Lung (tissue), 12 donors: ENCODE results near the gene FAM131A. TPM values are rescaled to one million over a fixed set of nuclear protein-coding genes. Genes with fewer than 3 reads are reported as not detected.

Experiments
- ATAC-seq: fragments of 200-7000 bp; cut with Tn5 transposase; one replicate; pipeline ENCODE4 v1.9.1; 2020; ENCODE audit warnings: moderate number of reproducible peaks; ENCODE audit not compliant: insufficient read depth, low FRiP score
- DNase-seq, 3 donors: peaks; one replicate each; pipeline ENCODE4 v3.0.0-alpha.2; 2013 to 2017
- H3K27ac ChIP-seq, 2 donors: one replicate each; pipeline ENCODE4 v1.5.1; 2013; ENCODE audit warnings: mild to moderate bottlenecking in 2 of 2, moderate library complexity in 2 of 2, control low read depth in 1 of 2, inconsistent platforms in 1 of 2, low read depth in 1 of 2, low read length in 1 of 2
- H3K27me3 ChIP-seq, 3 donors: one replicate each; pipeline ENCODE4 v1.5.1; 2013; ENCODE audit warnings: low read length in 2 of 3; ENCODE audit not compliant: control insufficient read depth in 3 of 3, insufficient read depth in 3 of 3
- H3K36me3 ChIP-seq, 4 donors: one replicate each; pipeline ENCODE4 v1.5.1; 2013; ENCODE audit warnings: low read length in 4 of 4, mild to moderate bottlenecking in 1 of 4, moderate library complexity in 1 of 4; ENCODE audit not compliant: control insufficient read depth in 4 of 4, insufficient read depth in 4 of 4
- H3K4me1 ChIP-seq, 5 donors: one replicate each; pipeline ENCODE4 v1.5.1; 2013; ENCODE audit warnings: low read length in 5 of 5, mild to moderate bottlenecking in 2 of 5, moderate library complexity in 1 of 5; ENCODE audit not compliant: control insufficient read depth in 5 of 5, insufficient read depth in 5 of 5
- H3K4me3 ChIP-seq: one replicate; pipeline ENCODE4 v1.5.1; 2013; ENCODE audit warnings: mild to moderate bottlenecking, control low read depth, moderate library complexity
- H3K9ac ChIP-seq, 2 donors: one replicate each; pipeline ENCODE4 v1.5.1; 2013; ENCODE audit warnings: low read length in 2 of 2, control low read depth in 1 of 2; ENCODE audit not compliant: insufficient read depth in 1 of 2
- H3K9me3 ChIP-seq, 4 donors: one replicate each; pipeline ENCODE4 v1.5.1; 2013; ENCODE audit warnings: low read length in 3 of 4, mild to moderate bottlenecking in 1 of 4, moderate library complexity in 1 of 4; ENCODE audit not compliant: control insufficient read depth in 4 of 4, insufficient read depth in 3 of 4
- WGBS, 2 donors: extraction: QIAGEN DNeasy Blood & Tissue Kit; methylation state at CpG; one replicate each; pipeline ENCODE4 v1.1.7; 2013; 5-methylcytosine and 5-hydroxymethylcytosine counted together
- polyA plus RNA-seq, 2 donors: library from polyadenylated mRNA; stranded (reverse); fragments of 200-250 nt; gene quantifications; one replicate each; pipeline ENCODE4 v1.2.1, GENCODE V29; 2013
- total RNA-seq, 2 donors: library from RNA; depleted of rRNA in 1 of 2; stranded (reverse); fragments of >200 nt in 1 of 2; gene quantifications; one replicate each; pipeline ENCODE4 v1.2.1, GENCODE V29; 2014 to 2021
- TF ChIP-seq, protein P1 (sequence below): IDR thresholded peaks from 2 replicates; pipeline ENCODE4 v1.5.1; 2012; ENCODE audit warnings: mild to moderate bottlenecking; ENCODE audit errors: control extremely low read depth, extremely low read depth
- donor health status: control.
- donor health status: control.
- donor health status: Bipolar disorder and iron deficiency.
- donor health status: healthy.
- donor health status: DM: yes; HTN: yes; CAD: no.

FAM131A gene
- total and polyA plus RNA-seq, 4 donors: 12.9 to 21.4 (median 15.7) TPM

DNA sequence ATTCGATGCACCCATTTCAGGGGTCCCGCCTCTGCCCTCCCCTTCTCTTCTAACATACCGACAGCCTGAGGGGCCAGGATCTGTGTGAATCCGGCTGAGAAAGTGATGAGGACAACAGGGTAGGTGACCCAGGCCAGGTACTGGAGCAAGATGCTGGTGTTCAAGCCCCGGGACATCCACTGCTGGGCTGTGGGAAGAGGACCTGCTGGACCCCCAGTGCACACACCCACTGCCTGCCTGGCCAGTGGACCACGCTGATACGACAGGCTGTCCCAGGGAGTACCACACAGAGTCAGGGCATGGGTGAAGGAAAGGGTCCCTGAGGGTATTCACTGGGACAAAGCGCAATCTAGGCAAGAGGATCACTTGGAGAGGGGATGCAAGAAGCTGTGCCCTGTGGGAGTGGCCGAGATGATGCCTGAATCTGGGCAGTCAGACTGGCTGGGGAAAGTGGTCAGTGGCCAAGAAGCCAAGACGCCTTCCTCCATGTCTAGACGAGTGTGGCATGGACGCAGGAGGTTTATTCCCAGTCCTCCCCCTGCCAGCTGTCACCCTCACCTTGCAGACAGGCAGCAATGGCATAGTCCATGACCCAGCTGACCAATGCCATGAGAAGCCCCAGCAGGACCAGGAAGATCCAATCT, 20.8 kb downstream of the FAM131A start:
- WGBS, 2 donors: 94 to 96% methylated on average over 12 of the region's 12 CpGs
- DNase-seq (no peak), ATAC-seq (no peak)
- H3K36me3 ChIP-seq: peaks cover 0 to 13% (median 4%) of the 10 kb centered on the region in 4 donors
- H3K27ac ChIP-seq: no peak overlapping the region
- H3K27me3 ChIP-seq: no peaks in the 10 kb centered on the region
- no peak overlapping the region for H3K4me3 ChIP-seq
- TF ChIP-seq, protein P1, sequence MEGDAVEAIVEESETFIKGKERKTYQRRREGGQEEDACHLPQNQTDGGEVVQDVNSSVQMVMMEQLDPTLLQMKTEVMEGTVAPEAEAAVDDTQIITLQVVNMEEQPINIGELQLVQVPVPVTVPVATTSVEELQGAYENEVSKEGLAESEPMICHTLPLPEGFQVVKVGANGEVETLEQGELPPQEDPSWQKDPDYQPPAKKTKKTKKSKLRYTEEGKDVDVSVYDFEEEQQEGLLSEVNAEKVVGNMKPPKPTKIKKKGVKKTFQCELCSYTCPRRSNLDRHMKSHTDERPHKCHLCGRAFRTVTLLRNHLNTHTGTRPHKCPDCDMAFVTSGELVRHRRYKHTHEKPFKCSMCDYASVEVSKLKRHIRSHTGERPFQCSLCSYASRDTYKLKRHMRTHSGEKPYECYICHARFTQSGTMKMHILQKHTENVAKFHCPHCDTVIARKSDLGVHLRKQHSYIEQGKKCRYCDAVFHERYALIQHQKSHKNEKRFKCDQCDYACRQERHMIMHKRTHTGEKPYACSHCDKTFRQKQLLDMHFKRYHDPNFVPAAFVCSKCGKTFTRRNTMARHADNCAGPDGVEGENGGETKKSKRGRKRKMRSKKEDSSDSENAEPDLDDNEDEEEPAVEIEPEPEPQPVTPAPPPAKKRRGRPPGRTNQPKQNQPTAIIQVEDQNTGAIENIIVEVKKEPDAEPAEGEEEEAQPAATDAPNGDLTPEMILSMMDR: no peak
- no peaks in the 10 kb centered on the region for H3K9me3 ChIP-seq
- no peak overlapping the region for H3K9ac ChIP-seq
- peaks cover 0 to 19% (median 8%) of the 10 kb centered on the region in 5 donors for H3K4me1 ChIP-seq

DNA sequence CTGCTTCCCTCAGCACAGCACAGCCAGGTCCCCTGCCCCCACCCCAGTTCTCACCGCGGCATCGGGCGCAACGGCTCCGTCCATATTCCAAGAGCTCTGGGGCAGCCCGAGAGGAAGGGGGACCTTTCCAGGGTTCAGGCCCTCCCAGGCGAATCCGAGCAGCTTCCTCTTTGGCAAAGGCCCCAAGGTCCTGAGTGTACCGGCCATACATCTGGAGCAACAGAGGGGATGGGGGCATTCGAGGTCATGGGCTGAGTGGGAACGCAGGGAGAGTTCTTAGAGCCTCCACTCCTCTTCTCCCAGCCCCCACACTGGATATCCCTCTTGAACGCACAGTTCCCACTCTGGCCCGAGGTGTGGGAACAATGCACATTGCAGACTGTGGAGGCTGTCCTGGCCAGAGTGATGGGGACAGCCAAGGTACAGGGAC, 21.5 kb downstream of the FAM131A start:
- DNase-seq (no peak), ATAC-seq (no peak)
- 82 to 92% methylated on average over 14 of the region's 14 CpGs for WGBS, 2 donors
- TF ChIP-seq, protein P1: no peak
- Histone ChIP-seq H3K4me3 (no peak overlapping the region), H3K27me3 (no peaks in the 10 kb centered on the region), H3K36me3 (peaks cover 0 to 13% (median 3%) of the 10 kb centered on the region in 4 donors), H3K9me3 (no peaks in the 10 kb centered on the region), H3K9ac (no peak overlapping the region), H3K27ac (no peak overlapping the region), H3K4me1 (peaks cover 0 to 25% (median 9%) of the 10 kb centered on the region in 5 donors)

DNA sequence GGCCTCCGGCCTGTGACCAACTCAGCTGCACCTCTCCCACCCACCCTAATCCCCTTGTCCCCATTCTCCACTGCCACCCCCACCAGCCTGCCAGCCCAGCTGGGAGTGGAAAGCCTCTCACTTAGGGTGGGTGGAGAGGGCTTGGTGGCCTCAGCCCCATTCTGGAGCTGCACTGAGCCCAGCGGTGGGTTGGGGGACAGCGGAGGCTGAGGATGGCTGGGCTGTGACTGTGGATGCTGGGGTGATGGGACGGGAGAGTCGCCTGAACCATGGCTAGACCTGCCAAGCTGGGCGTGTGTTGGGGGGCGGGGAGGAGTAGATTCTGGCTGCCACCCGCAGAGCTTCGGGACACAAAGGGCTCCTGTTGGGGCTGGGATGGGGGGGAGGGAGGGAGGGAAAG, 22.2 kb downstream of the FAM131A start:
- TF ChIP-seq, protein P1: no peak
- H3K4me1 ChIP-seq: peaks cover 0 to 32% (median 11%) of the 10 kb centered on the region in 5 donors
- no peak overlapping the region for H3K9ac ChIP-seq
- peaks cover 0 to 13% (median 4%) of the 10 kb centered on the region in 4 donors for H3K36me3 ChIP-seq
- WGBS, 2 donors: 89 to 95% methylated on average over 9 of the region's 9 CpGs
- no peak overlapping the region for H3K27ac ChIP-seq
- ATAC-seq (no peak), DNase-seq (no peak)
- H3K9me3 ChIP-seq: no peaks in the 10 kb centered on the region
- H3K27me3 ChIP-seq: no peaks in the 10 kb centered on the region
- H3K4me3 ChIP-seq: no peak overlapping the region
